MM.1S (cell line): ENCODE data around the gene NCOA3.

Experiments
- DNase-seq: peaks from one replicate; pipeline ENCODE4 v3.0.0-alpha.2; 2015
- H2AFZ ChIP-seq: fragments of 300-600 bp; sonication (generic); 2 replicates; pipeline ENCODE4 v1.6.0; 2016; ENCODE audit warnings: antibody characterized with exemption, low read length
- H3F3A ChIP-seq: fragments of 300-600 bp; sonication (generic); 2 replicates; pipeline ENCODE4 v1.6.1; 2016; ENCODE audit warnings: mild to moderate bottlenecking, antibody characterized with exemption, low read length, moderate library complexity, mixed read lengths; ENCODE audit not compliant: insufficient read depth
- H3K27ac ChIP-seq: fragments of 300-600 bp; sonication (generic); 2 replicates; pipeline ENCODE4 v1.5.1; 2016; ENCODE audit warnings: mild to moderate bottlenecking, low read length
- H3K27me3 ChIP-seq: fragments of 300-600 bp; sonication (generic); replicated peaks from 2 replicates; pipeline ENCODE4 v1.6.0; 2016; ENCODE audit warnings: low read length; ENCODE audit not compliant: insufficient read depth
- H3K36me3 ChIP-seq: fragments of 300-600 bp; sonication (generic); replicated peaks from 2 replicates; pipeline ENCODE4 v1.6.1; 2016; ENCODE audit warnings: mild to moderate bottlenecking, low read length, mixed read lengths; ENCODE audit not compliant: insufficient read depth
- H3K4me1 ChIP-seq: fragments of 300-600 bp; sonication (generic); 2 replicates; pipeline ENCODE4 v1.6.1; 2016; ENCODE audit warnings: low read length, mixed read lengths
- H3K4me2 ChIP-seq: fragments of 300-600 bp; sonication (generic); 2 replicates; pipeline ENCODE4 v1.6.0; 2016; ENCODE audit warnings: low read depth, low read length
- H3K4me3 ChIP-seq: fragments of 300-600 bp; sonication (generic); 2 replicates; pipeline ENCODE4 v1.5.1; 2016; ENCODE audit warnings: low read length, mixed read lengths
- H3K79me2 ChIP-seq: fragments of 300-600 bp; sonication (generic); 2 replicates; pipeline ENCODE4 v1.6.1; 2016; ENCODE audit warnings: mixed run types, low read length, mixed read lengths
- H3K9ac ChIP-seq: fragments of 300-600 bp; sonication (generic); 2 replicates; pipeline ENCODE4 v1.6.1; 2016; ENCODE audit warnings: low read length, mixed read lengths
- H3K9me2 ChIP-seq: fragments of 300-600 bp; sonication (generic); replicated peaks from 2 replicates; pipeline ENCODE4 v1.6.1; 2016; ENCODE audit warnings: mild to moderate bottlenecking, low read length, mixed read lengths; ENCODE audit not compliant: insufficient read depth
- H3K9me3 ChIP-seq: fragments of 300-600 bp; sonication (generic); replicated peaks from 2 replicates; pipeline ENCODE4 v1.6.1; 2016; ENCODE audit warnings: mild to moderate bottlenecking, low read length, mixed read lengths; ENCODE audit not compliant: insufficient read depth
- H4K20me1 ChIP-seq: fragments of 300-600 bp; sonication (generic); 2 replicates; pipeline ENCODE4 v1.6.1; 2016; ENCODE audit warnings: mild to moderate bottlenecking, low read length, moderate library complexity, mixed read lengths; ENCODE audit not compliant: insufficient read depth
- EZH2 ChIP-seq: fragments of 300-600 bp; sonication (generic); optimal IDR thresholded peaks from 2 replicates; pipeline ENCODE3; 2017; ENCODE audit warnings: low read depth, mild to moderate bottlenecking, antibody characterized with exemption, low read length, mixed read lengths
- EZH2phosphoT487 ChIP-seq: fragments of 300-600 bp; sonication (generic); IDR thresholded peaks from 2 replicates; pipeline ENCODE4 v1.6.1; 2018; ENCODE audit warnings: antibody characterized with exemption, low read length
- TF ChIP-seq, protein P1 (sequence below): fragments of 300-600 bp; sonication (generic); IDR thresholded peaks from 2 replicates; pipeline ENCODE4 v1.5.1; 2016; ENCODE audit warnings: antibody characterized with exemption, low read length, mixed read lengths

The NCOA3 gene

DNA sequence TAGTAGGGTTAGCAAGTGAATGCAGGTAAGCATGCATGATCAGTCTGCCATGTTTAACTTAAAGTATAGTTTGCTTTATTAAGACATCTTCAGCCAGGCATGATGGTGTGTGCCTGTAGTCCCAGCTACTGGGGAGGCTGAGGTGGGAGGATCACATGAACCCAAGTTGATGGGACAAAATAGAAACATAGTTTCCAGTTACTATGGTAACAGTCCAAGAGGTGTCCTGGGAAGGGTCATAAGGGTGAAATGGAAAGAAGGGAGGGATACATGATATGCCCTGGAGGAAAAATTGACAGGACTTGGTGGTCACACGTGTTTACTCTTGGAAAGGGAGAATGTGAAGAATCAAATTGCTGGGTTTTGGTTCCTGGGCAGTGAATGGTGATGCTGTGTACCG, 143.9 kb downstream of the NCOA3 start:
- Histone ChIP-seq H4K20me1 (no peaks in the 10 kb centered on the region), H2AFZ (no peak overlapping the region), H3F3A (peaks cover 8% of the 10 kb centered on the region; the same call in 1 of the 2 replicates), H3K27ac (no peak overlapping the region), H3K36me3 (no peaks in the 10 kb centered on the region), H3K4me1 (no peaks in the 10 kb centered on the region), H3K79me2 (no peaks in the 10 kb centered on the region), H3K9me2 (no peaks in the 10 kb centered on the region), H3K4me3 (no peak overlapping the region), H3K27me3 (no peaks in the 10 kb centered on the region), H3K9me3 (no peaks in the 10 kb centered on the region), H3K4me2 (no peak overlapping the region), H3K9ac (no peak overlapping the region)
- DNase-seq, result no peak
- TF ChIP-seq, protein P1, sequence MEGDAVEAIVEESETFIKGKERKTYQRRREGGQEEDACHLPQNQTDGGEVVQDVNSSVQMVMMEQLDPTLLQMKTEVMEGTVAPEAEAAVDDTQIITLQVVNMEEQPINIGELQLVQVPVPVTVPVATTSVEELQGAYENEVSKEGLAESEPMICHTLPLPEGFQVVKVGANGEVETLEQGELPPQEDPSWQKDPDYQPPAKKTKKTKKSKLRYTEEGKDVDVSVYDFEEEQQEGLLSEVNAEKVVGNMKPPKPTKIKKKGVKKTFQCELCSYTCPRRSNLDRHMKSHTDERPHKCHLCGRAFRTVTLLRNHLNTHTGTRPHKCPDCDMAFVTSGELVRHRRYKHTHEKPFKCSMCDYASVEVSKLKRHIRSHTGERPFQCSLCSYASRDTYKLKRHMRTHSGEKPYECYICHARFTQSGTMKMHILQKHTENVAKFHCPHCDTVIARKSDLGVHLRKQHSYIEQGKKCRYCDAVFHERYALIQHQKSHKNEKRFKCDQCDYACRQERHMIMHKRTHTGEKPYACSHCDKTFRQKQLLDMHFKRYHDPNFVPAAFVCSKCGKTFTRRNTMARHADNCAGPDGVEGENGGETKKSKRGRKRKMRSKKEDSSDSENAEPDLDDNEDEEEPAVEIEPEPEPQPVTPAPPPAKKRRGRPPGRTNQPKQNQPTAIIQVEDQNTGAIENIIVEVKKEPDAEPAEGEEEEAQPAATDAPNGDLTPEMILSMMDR, result no peak
- TF ChIP-seq EZH2phosphoT487, result no peak
- no peak for TF ChIP-seq EZH2

DNA sequence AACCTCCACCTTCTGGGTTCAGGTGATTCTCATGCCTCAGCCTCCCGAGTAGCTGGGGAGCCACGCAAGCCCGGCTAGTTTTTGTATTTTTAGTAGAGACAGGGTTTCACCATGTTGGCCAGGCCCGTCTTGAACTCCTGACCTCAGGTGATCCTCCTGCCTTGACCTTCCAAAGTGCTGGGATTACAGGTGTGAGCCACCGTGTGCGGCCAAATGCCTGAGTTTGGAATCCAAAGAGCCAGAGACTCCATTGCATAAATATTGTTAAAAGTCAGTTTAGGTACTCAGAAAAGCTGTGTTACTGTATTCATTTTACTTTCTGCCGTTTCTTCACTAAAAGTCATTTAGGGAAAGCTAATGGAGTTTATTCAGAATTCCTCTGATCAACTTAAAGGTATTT, 146.3 kb downstream of the NCOA3 start:
- no peak for DNase-seq
- Histone ChIP-seq H3K4me1 (no peaks in the 10 kb centered on the region), H3K9me2 (no peaks in the 10 kb centered on the region), H3K79me2 (no peaks in the 10 kb centered on the region), H3K4me3 (no peak overlapping the region), H3K27ac (no peak overlapping the region), H3K36me3 (peaks cover 5% of the 10 kb centered on the region; the same call in 1 of the 2 replicates), H2AFZ (no peak overlapping the region), H4K20me1 (no peaks in the 10 kb centered on the region), H3F3A (peaks cover 8% of the 10 kb centered on the region; the same call in 1 of the 2 replicates), H3K4me2 (no peak overlapping the region), H3K9ac (no peak overlapping the region), H3K9me3 (no peaks in the 10 kb centered on the region), H3K27me3 (no peaks in the 10 kb centered on the region)
- no peak for TF ChIP-seq EZH2
- TF ChIP-seq, protein P1, result no peak
- no peak for TF ChIP-seq EZH2phosphoT487

DNA sequence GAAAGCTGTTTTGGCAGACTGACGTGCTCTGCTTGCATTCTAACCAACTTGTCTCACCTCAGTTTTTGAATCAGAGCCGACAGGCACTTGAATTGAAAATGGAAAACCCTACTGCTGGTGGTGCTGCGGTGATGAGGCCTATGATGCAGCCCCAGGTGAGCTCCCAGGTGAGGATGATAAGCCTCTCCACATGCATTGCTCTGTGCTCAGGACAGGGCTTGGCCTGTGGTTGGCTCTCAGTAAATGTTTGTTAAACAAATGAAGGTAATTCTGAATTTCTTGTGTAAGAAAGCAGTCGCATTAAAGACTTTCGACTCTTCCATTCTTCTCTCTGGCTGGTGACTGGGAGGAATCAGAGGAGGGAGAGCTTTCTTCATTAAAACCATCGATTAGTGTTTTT, 147.3 kb downstream of the NCOA3 start:
- no peaks in the 10 kb centered on the region for H3K4me1 ChIP-seq
- H3K9me2 ChIP-seq, result no peaks in the 10 kb centered on the region
- H3K27ac ChIP-seq, result no peak overlapping the region
- H3K27me3 ChIP-seq, result no peaks in the 10 kb centered on the region
- H4K20me1 ChIP-seq, result no peaks in the 10 kb centered on the region
- no peak overlapping the region for H3K4me3 ChIP-seq
- H2AFZ ChIP-seq, result no peak overlapping the region
- peaks cover 5% of the 10 kb centered on the region; the same call in 1 of the 2 replicates for H3K36me3 ChIP-seq
- H3K79me2 ChIP-seq, result no peaks in the 10 kb centered on the region
- H3F3A ChIP-seq, result peaks cover 11% of the 10 kb centered on the region; the same call in 1 of the 2 replicates
- TF ChIP-seq EZH2 (no peak), EZH2phosphoT487 (no peak)
- TF ChIP-seq, protein P1, result no peak
- H3K9me3 ChIP-seq, result no peaks in the 10 kb centered on the region
- DNase-seq, result no peak
- no peak overlapping the region for H3K4me2 ChIP-seq
- no peak overlapping the region for H3K9ac ChIP-seq
